HG02623 (cell line): ENCODE measurements around the gene VGLL2.

ENCODE experiments used
- ATAC-seq: cut with Tn5 transposase; IDR thresholded peaks from one replicate; pipeline ENCODE4 v1.9.1; 2021; ENCODE audit warnings: moderate library complexity; ENCODE audit not compliant: unreplicated experiment

VGLL2 gene

DNA sequence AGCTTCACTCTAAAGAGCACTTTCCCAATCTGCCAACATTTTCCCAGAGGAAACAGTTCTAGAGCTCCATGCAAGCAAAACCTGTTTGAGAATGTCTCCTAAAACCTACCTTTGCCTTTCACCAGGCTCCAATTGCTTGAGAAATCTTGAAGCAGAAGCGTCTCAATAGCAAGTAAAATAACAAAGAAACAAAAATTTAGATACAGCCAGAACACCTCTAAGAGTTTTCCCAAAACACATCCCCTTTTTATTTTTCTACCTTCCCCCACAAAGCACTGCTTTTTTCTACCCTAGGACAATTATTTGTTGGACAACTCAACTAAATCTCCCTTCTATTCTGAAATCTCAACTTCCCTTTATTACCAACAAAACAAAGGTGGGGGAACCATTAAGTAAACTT, 3.6 kb downstream of the VGLL2 start:
- ATAC-seq: no peak

- no peak for ATAC-seq
Measured at GRCh38 chr6:117269638-117270054, 4.3 kb downstream of the VGLL2 start.

- ATAC-seq: no peak
Measured at GRCh38 chr6:117270055-117270842, 4.9 kb downstream of the VGLL2 start.

- no peak for ATAC-seq
Measured at GRCh38 chr6:117270843-117271507, 5.6 kb downstream of the VGLL2 start.

DNA sequence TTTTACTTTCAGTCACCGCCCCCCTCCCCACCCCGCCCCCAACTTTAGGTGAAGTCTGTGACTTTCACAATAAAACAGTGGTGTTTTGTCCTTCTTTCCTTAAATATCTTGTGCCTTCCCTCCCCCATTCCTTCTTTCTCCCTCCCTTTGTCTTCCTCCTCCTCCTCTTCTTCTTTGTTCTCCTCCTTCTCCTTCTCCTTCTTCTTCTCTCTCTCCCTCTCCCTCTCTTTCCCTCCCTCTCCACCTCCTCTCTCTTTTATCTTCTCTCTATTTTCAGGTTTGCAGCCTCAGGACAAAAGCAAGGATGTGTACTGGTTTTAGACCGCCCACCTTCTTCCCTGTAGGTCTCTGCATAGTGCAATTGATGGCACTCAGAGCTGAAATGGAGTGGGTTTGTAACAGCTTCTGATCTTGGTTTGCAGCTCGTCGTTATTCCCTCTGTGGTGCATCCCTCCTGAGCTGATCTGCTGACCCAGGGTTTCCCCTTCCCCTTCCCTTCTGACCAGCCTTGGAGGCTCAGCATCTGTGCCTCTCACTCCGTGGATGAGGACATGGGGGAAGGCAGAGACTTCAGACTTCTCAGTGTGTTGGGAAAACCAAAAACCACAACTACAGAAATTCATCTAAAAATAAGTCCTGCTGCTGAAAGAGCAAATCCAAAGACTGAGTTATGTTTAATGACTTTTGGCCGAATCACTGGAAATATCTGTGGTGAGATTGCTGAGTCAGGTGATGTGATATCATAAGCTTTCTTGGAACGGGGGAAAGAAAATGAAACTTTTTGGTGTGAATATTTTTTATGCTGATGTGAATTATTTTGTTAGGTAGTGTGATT, 6.9 kb downstream of the VGLL2 start:
- no peak for ATAC-seq

GRCh38 chr6:117272891-117273290, 7.5 kb downstream of the VGLL2 start:
- no peak for ATAC-seq

- ATAC-seq: no peak
Measured at GRCh38 chr6:117275205-117275604, 9.8 kb downstream of the VGLL2 start.

- no peak for ATAC-seq
Measured at GRCh38 chr6:117275711-117276110, 10.4 kb downstream of the VGLL2 start.

GRCh38 chr6:117276778-117277316, 11.5 kb downstream of the VGLL2 start:
- ATAC-seq: no peak

DNA sequence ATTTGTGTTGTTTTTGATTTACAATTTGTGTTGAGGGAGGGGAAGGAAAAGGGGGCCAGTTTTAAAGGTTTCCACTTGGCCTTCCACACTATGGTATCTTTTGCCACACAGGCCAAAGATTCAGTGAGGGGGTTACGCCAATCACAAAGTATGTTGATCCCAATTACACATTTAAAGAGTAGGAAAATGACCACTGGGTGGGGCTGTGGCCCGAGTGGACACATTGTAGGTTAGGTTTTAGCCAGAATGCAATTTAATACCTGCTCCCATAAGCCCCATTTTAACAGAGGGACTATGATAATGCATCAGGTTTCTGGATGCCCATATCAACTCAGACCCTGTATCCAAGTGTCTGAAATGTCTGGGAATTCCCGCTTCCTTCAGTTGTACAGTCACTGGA, 15.6 kb downstream of the VGLL2 start:
- no peak for ATAC-seq

GRCh38 chr6:117288083-117288715, 22.8 kb downstream of the VGLL2 start:
- no peak for ATAC-seq

DNA sequence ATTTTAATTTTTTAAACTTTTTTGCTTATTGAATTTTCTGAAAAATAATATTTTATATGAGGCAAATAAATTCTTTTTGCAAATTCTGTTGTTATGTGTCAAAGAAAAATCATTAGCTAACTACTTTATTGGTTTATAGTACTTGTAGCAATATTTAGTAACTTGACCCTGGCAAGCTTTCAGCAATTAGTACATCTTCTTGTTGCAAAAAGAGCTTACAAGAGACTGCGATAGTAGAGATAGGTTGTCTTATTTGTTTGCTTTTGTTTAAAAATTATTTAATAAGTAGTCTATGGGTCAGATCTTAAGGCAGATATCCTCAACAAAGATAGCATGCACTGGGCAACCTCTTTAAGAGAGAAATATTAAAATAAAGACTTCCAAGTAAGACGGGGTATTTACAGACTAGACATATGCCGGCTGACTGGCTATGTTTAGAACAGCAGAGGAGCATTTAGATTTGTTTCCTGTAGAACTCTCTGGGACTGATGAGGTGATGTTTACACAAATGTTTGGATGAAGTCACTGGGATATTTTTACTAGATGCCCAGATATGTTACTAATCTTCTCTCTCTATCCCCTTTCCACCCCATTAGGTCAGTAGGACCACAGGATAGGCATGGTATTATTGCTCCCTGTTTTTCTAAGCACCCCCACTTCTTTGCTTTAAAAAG, 25.0 kb downstream of the VGLL2 start:
- no peak for ATAC-seq

- ATAC-seq: no peak
Measured at GRCh38 chr6:117298941-117299340, 33.6 kb downstream of the VGLL2 start.

- no peak for ATAC-seq
Measured at GRCh38 chr6:117303323-117303722, 38.0 kb downstream of the VGLL2 start.

GRCh38 chr6:117304446-117304845, 39.1 kb downstream of the VGLL2 start:
- ATAC-seq: no peak

GRCh38 chr6:117306227-117306790, 41.0 kb downstream of the VGLL2 start:
- no peak for ATAC-seq

GRCh38 chr6:117307655-117308054, 42.3 kb downstream of the VGLL2 start:
- ATAC-seq: no peak

GRCh38 chr6:117309069-117309468, 43.7 kb downstream of the VGLL2 start:
- ATAC-seq: no peak

- ATAC-seq: no peak
Measured at GRCh38 chr6:117309611-117310010, 44.3 kb downstream of the VGLL2 start.

- ATAC-seq: no peak
Measured at GRCh38 chr6:117311310-117311709, 46.0 kb downstream of the VGLL2 start.
